AG09319 (cell line): ENCODE results near the gene LIPK.

Experiments used
- DNase-seq: peaks from one replicate; pipeline ENCODE4 v3.0.0-alpha.2; 2010; ENCODE audit warnings: low read depth; ENCODE audit errors: extremely low read depth
- TF ChIP-seq, protein P1 (sequence below): IDR thresholded peaks from 2 replicates; pipeline ENCODE4 v1.5.1; 2011; ENCODE audit warnings: low read depth, mild to moderate bottlenecking, inconsistent platforms, low read length, moderate library complexity

LIPK gene

DNA sequence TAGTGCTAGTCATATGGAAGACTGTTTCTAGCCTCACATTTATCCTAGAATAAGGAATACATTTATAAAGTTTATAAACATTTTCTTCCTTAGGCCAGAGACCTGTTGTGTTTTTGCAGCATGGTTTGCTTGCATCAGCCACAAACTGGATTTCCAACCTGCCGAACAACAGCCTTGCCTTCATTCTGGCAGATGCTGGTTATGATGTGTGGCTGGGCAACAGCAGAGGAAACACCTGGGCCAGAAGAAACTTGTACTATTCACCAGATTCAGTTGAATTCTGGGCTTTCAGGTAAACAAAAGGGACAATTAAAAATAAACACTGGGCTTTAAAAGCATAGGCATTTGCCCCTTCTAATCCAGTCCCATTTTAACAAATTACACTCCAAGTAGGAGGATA lies 37.6 kb upstream of the LIPK start:
- TF ChIP-seq, protein P1, sequence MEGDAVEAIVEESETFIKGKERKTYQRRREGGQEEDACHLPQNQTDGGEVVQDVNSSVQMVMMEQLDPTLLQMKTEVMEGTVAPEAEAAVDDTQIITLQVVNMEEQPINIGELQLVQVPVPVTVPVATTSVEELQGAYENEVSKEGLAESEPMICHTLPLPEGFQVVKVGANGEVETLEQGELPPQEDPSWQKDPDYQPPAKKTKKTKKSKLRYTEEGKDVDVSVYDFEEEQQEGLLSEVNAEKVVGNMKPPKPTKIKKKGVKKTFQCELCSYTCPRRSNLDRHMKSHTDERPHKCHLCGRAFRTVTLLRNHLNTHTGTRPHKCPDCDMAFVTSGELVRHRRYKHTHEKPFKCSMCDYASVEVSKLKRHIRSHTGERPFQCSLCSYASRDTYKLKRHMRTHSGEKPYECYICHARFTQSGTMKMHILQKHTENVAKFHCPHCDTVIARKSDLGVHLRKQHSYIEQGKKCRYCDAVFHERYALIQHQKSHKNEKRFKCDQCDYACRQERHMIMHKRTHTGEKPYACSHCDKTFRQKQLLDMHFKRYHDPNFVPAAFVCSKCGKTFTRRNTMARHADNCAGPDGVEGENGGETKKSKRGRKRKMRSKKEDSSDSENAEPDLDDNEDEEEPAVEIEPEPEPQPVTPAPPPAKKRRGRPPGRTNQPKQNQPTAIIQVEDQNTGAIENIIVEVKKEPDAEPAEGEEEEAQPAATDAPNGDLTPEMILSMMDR, result no peak
- no peak for DNase-seq

- DNase-seq, result no peak
- TF ChIP-seq, protein P1, result no peak
These were observed 35.6 kb upstream of the LIPK start for GRCh38 chr10:88670497-88670896.

- no peak for DNase-seq
- TF ChIP-seq, protein P1, result no peak
These were observed 34.0 kb upstream of the LIPK start for GRCh38 chr10:88672041-88672440.

GRCh38 chr10:88676283-88677060 lies 29.6 kb upstream of the LIPK start:
- TF ChIP-seq, protein P1, result no peak
- no peak for DNase-seq

DNA sequence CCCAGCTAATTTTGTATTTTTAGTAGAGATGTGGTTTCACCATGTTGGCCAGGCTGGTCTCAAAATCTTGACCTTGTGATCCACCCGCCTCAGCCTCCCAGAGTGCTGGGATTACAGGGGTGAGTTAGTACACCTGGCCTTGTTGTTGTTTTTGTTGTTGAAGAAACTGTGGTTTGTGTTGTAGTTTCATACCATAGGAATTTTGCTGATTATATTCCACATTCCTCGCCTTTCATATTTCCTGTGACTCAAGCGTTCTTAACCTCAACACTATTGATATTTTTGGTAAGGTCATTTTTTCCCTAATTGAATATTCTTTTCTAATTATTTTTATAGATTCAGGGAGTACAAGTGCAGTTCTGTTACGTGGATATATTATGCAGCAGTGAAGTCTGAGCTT lies 25.1 kb upstream of the LIPK start:
- no peak for DNase-seq
- TF ChIP-seq, protein P1, result no peak

- TF ChIP-seq, protein P1, result no peak
- DNase-seq, result no peak
These were observed 23.6 kb upstream of the LIPK start for GRCh38 chr10:88682491-88682890.

- DNase-seq, result no peak
- TF ChIP-seq, protein P1, result peak; percentile 82
These were observed 18.1 kb upstream of the LIPK start for GRCh38 chr10:88687853-88688467.
